ENCODE results near the gene KIAA1217. TPM values are rescaled to one million over a fixed set of nuclear protein-coding genes. Genes with fewer than 3 reads are reported as not detected.

The KIAA1217 gene
- total and polyA plus RNA-seq, 2 of the 4 experiments (the other 2 are of a cell fraction) = 3.4 to 4.4 TPM

DNA sequence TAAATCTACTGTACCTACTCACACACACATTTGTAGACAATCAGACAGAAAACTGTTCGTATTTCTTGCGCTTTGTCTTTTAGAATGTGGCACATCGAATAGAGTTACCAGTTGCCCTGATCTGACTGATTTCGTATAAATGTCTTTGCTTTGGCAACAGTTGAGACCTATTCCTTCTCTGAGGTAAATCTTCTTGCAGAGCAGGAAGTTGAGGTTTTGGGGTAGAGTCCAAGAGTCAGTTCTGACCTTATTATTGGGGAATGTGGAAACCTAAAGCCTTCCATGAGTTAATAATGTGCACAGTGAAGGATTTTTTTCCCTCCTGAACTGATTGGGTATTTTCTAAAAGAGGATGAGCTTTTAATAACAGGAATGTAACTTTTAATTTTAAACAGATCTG is 135.3 kb downstream of the KIAA1217 start:
- Histone ChIP-seq H3K27ac (ENCODE audit: insufficient read depth, low read length) (peak overlapping the region; percentile 81; the same call in 1 of the 2 replicates), H3K56ac (ENCODE audit: extremely low read depth, insufficient read depth, low read length) (peak overlapping the region; percentile 76; the same call in 1 of the 2 replicates), H4K8ac (ENCODE audit: low read depth in 2 of 2, low read length in 2 of 2) (peak overlapping the region; percentile 39 to 51; a peak in 2 of 4 replicates), H3K9me3 (ENCODE audit: control insufficient read depth, insufficient read depth, low read length) (no peaks in the 10 kb centered on the region), H3K4me3 (ENCODE audit: insufficient read depth, low read depth, low read length) (no peak overlapping the region), H3K79me1 (ENCODE audit: low read depth in 1 of 2, low read length in 2 of 2) (no peaks in the 10 kb centered on the region), H3K14ac (replicated peaks; ENCODE audit: low read depth, low read length) (0 out of 2 replicates have a peak overlapping the region, but pooled peaks have one; percentile 40), H2AK5ac (ENCODE audit: low read depth, low read length) (no peak overlapping the region), H3K4me2 (ENCODE audit: low read depth, low read length) (peak overlapping the region; percentile 69; the same call in 1 of the 2 replicates), H3K18ac (ENCODE audit: low read depth, low read length) (0 out of 2 replicates have a peak overlapping the region, but pooled peaks have one; percentile 26), H2BK15ac (ENCODE audit: low read depth, low read length) (no peak overlapping the region; the same call in 2 of the 3 replicates), H2AK9ac (replicated peaks; ENCODE audit: low read depth, low read length, poor library complexity) (no peak overlapping the region), H3K23ac (ENCODE audit: low read depth, low read length) (no peak overlapping the region), H4K20me1 (ENCODE audit: insufficient read depth, low read length) (no peaks in the 10 kb centered on the region), H3K36me3 (ENCODE audit: control insufficient read depth, insufficient read depth, low read length) (no peaks in the 10 kb centered on the region), H3K9ac (ENCODE audit: low read depth, low read length) (no peak overlapping the region), H4K5ac (ENCODE audit: low read depth, low read length) (no peak overlapping the region), H2BK120ac (ENCODE audit: low read depth, low read length) (peak overlapping the region; percentile 92; the same call in 1 of the 2 replicates), H4K91ac (ENCODE audit: insufficient read depth, low read depth, low read length) (no peak overlapping the region), H3K4me1 (ENCODE audit: control insufficient read depth, insufficient read depth, low read length) (peaks cover 5% of the 10 kb centered on the region), H3K4ac (ENCODE audit: low read depth, low read length) (peak overlapping the region; percentile 87; the same call in 1 of the 2 replicates), H2AFZ (replicated peaks; ENCODE audit: low read length, poor library complexity) (no peak overlapping the region), H3K9me1 (ENCODE audit: insufficient read depth, low read length) (0 out of 2 replicates have a peak, but pooled peaks cover 1% of the 10 kb centered on the region), H2BK20ac (ENCODE audit: low read depth, low read length) (peak overlapping the region; percentile 92), H2BK5ac (ENCODE audit: low read depth, low read length, poor library complexity, severe bottlenecking) (peak overlapping the region; percentile 90), H3K27me3 (ENCODE audit: control insufficient read depth, insufficient read depth, low read length) (no peaks in the 10 kb centered on the region)
- CTCF ChIA-PET = interaction anchor here (0.6 to 1.7 kb wide), 2 partner anchors 18 to 42 kb away, joined by 4 to 5 read pairs; no protein-coding TSS in a partner anchor
- intact Hi-C loops (cut with micrococcal nuclease) (no loop called here), in situ Hi-C loops (cut with MboI; ENCODE audit: low sequenced_read_pairs) (no loop called here), dilution Hi-C loops (cut with HindIII; ENCODE audit: low sequenced_read_pairs, unreplicated experiment) (no loop called here)
- ATAC-seq (ENCODE audit: low read depth) (peak; percentile 89), DNase-seq (peak; percentile 98)
- POLR2A ChIA-PET (ENCODE audit: unreplicated experiment) = interaction anchor here (0.6 kb wide), 1 partner anchor 137 kb away, joined by 8 read pairs; no protein-coding TSS in a partner anchor
- TF ChIP-seq CEBPB (IDR thresholded peaks at IDR 0.05; ENCODE audit: low read depth, low read length) (peak; percentile 79), RAD21 (IDR thresholded peaks at IDR 0.05; ENCODE audit: low read length) (no peak), MAFK (IDR thresholded peaks at IDR 0.05; ENCODE audit: low read depth, low read length) (0 out of 2 replicates have a peak, but pooled peaks have one; percentile 19)
- no TSS peak for BruUV-seq (replicated peaks)
- WGBS, 2 experiments (ENCODE audit: extremely low coverage in 2 of 2, insufficient read length in 1 of 2) = no CpG with 5 or more reads among the region's 4 CpGs
